ENCODE measurements around the gene BRK1. TPM values are rescaled to one million over a fixed set of nuclear protein-coding genes. Genes with fewer than 3 reads are reported as not detected.
"Not testable (repeated sequence)": the region's sequence is repeated elsewhere in the genome, so short reads cannot be mapped to it uniquely, and the experiment has no call there.

BRK1 gene
- total and polyA plus RNA-seq, 5 donors, result 93.3 to 127 (median 101) TPM

GRCh38 chr3:10142707-10143560, 27.5 kb downstream of the BRK1 start:
- ATAC-seq (no peak), DNase-seq (peak in 1 of 3 donors; percentile 60)
- H3K4me1 ChIP-seq (ENCODE audit: control insufficient read depth, insufficient read depth, low read length), result peaks cover 7% of the 10 kb centered on the region
- 77% methylated on average over 29 of the region's 29 CpGs for WGBS
- peak overlapping the region; percentile 64 for H3K4me3 ChIP-seq (ENCODE audit: low read length)
- no peaks in the 10 kb centered on the region for H3K9me3 ChIP-seq (ENCODE audit: control insufficient read depth, low read length)
- H3K27me3 ChIP-seq (ENCODE audit: control insufficient read depth, insufficient read depth), result no peaks in the 10 kb centered on the region
- intact Hi-C loops (cut with DNase I), result no loop called here
- no peak overlapping the region for H3K27ac ChIP-seq (ENCODE audit: low read length)

GRCh38 chr3:10145685-10146084, 30.2 kb downstream of the BRK1 start:
- no peaks in the 10 kb centered on the region for H3K9me3 ChIP-seq (ENCODE audit: control insufficient read depth, low read length)
- no peak overlapping the region for H3K4me3 ChIP-seq (ENCODE audit: low read length)
- ATAC-seq (no peak), DNase-seq (no peak)
- no peak overlapping the region for H3K27ac ChIP-seq (ENCODE audit: low read length)
- H3K27me3 ChIP-seq (ENCODE audit: control insufficient read depth, insufficient read depth), result no peaks in the 10 kb centered on the region
- intact Hi-C loops (cut with DNase I), result no loop called here
- H3K4me1 ChIP-seq (ENCODE audit: control insufficient read depth, insufficient read depth, low read length), result peaks cover 7% of the 10 kb centered on the region
- 87% methylated on average over 4 of the region's 4 CpGs for WGBS

- no peaks in the 10 kb centered on the region for H3K9me3 ChIP-seq (ENCODE audit: control insufficient read depth, low read length)
- 90% methylated on average over 8 of the region's 8 CpGs for WGBS
Observed at GRCh38 chr3:10149226-10149625, 33.8 kb downstream of the BRK1 start.

GRCh38 chr3:10150987-10151386, 35.5 kb downstream of the BRK1 start:
- ATAC-seq (no peak), DNase-seq (no peak)
- intact Hi-C loops (cut with DNase I), result no loop called here
- Histone ChIP-seq H3K27me3 (ENCODE audit: control insufficient read depth, insufficient read depth) (no peaks in the 10 kb centered on the region), H3K9me3 (ENCODE audit: control insufficient read depth, low read length) (no peaks in the 10 kb centered on the region), H3K4me1 (ENCODE audit: control insufficient read depth, insufficient read depth, low read length) (peaks cover 2% of the 10 kb centered on the region), H3K27ac (ENCODE audit: low read length) (no peak overlapping the region), H3K4me3 (ENCODE audit: low read length) (no peak overlapping the region)
- 80% methylated on average over 6 of the region's 6 CpGs for WGBS

More at GRCh38 chr3:10149226-10149625, 33.8 kb downstream of the BRK1 start:
- ATAC-seq (no peak), DNase-seq (no peak)
- Histone ChIP-seq H3K4me1 (ENCODE audit: control insufficient read depth, insufficient read depth, low read length) (peaks cover 2% of the 10 kb centered on the region), H3K4me3 (ENCODE audit: low read length) (no peak overlapping the region), H3K27ac (ENCODE audit: low read length) (no peak overlapping the region), H3K27me3 (ENCODE audit: control insufficient read depth, insufficient read depth) (no peaks in the 10 kb centered on the region)
- intact Hi-C loops (cut with DNase I), result no loop called here

GRCh38 chr3:10154335-10155122, 39.1 kb downstream of the BRK1 start:
- ATAC-seq, result no peak
- WGBS, result 89% methylated on average over 14 of the region's 14 CpGs
- Histone ChIP-seq H3K4me1 (ENCODE audit: control insufficient read depth, insufficient read depth, low read length) (no peaks in the 10 kb centered on the region), H3K27ac (ENCODE audit: low read length) (no peak overlapping the region), H3K27me3 (ENCODE audit: control insufficient read depth, insufficient read depth) (no peaks in the 10 kb centered on the region), H3K4me3 (ENCODE audit: low read length) (no peak overlapping the region), H3K9me3 (ENCODE audit: control insufficient read depth, low read length) (no peaks in the 10 kb centered on the region)
- intact Hi-C loops (cut with DNase I), result no loop called here
- no peak for DNase-seq

- Histone ChIP-seq H3K4me3 (ENCODE audit: low read length) (no peak overlapping the region), H3K9me3 (ENCODE audit: control insufficient read depth, low read length) (no peaks in the 10 kb centered on the region), H3K27ac (ENCODE audit: low read length) (no peak overlapping the region), H3K4me1 (ENCODE audit: control insufficient read depth, insufficient read depth, low read length) (no peaks in the 10 kb centered on the region), H3K27me3 (ENCODE audit: control insufficient read depth, insufficient read depth) (no peaks in the 10 kb centered on the region)
- 92% methylated on average over 4 of the region's 4 CpGs for WGBS
- intact Hi-C loops (cut with DNase I), result no loop called here
- DNase-seq (no peak), ATAC-seq (no peak)
Observed at GRCh38 chr3:10155123-10155472, 39.6 kb downstream of the BRK1 start.

GRCh38 chr3:10155658-10156057, 40.2 kb downstream of the BRK1 start:
- Histone ChIP-seq H3K9me3 (ENCODE audit: control insufficient read depth, low read length) (no peaks in the 10 kb centered on the region), H3K4me3 (ENCODE audit: low read length) (no peak overlapping the region), H3K27me3 (ENCODE audit: control insufficient read depth, insufficient read depth) (no peaks in the 10 kb centered on the region), H3K4me1 (ENCODE audit: control insufficient read depth, insufficient read depth, low read length) (no peaks in the 10 kb centered on the region), H3K27ac (ENCODE audit: low read length) (no peak overlapping the region)
- intact Hi-C loops (cut with DNase I), result no loop called here
- ATAC-seq (no peak), DNase-seq (no peak)
- 94% methylated on average over 4 of the region's 4 CpGs for WGBS

- WGBS, result 63% methylated on average over 4 of the region's 4 CpGs
- Histone ChIP-seq H3K27me3 (ENCODE audit: control insufficient read depth, insufficient read depth) (no peaks in the 10 kb centered on the region), H3K4me3 (ENCODE audit: low read length) (no peak overlapping the region), H3K9me3 (ENCODE audit: control insufficient read depth, low read length) (no peaks in the 10 kb centered on the region), H3K4me1 (ENCODE audit: control insufficient read depth, insufficient read depth, low read length) (no peaks in the 10 kb centered on the region), H3K27ac (ENCODE audit: low read length) (no peak overlapping the region)
- intact Hi-C loops (cut with DNase I), result no loop called here
- DNase-seq (no peak), ATAC-seq (no peak)
Observed at GRCh38 chr3:10157031-10157430, 41.6 kb downstream of the BRK1 start.

- H3K27ac ChIP-seq (ENCODE audit: low read length); H3K9me3 ChIP-seq (ENCODE audit: control insufficient read depth, low read length); ATAC-seq; H3K4me1 ChIP-seq (ENCODE audit: control insufficient read depth, insufficient read depth, low read length); H3K27me3 ChIP-seq (ENCODE audit: control insufficient read depth, insufficient read depth); H3K4me3 ChIP-seq (ENCODE audit: low read length); DNase-seq; intact Hi-C loops (cut with DNase I): not testable (repeated sequence)
- 98% methylated on average over 6 of the region's 6 CpGs for WGBS
Observed at GRCh38 chr3:10158555-10158954, 43.1 kb downstream of the BRK1 start.

GRCh38 chr3:10160346-10160745, 44.9 kb downstream of the BRK1 start:
- intact Hi-C loops (cut with DNase I), result loop anchor here in 2 of 4 donors (10.0 kb wide), 1 partner anchor 64 kb away; no protein-coding TSS in a partner anchor
- no peak for ATAC-seq
- no peaks in the 10 kb centered on the region for H3K27me3 ChIP-seq (ENCODE audit: control insufficient read depth, insufficient read depth)

GRCh38 chr3:10160925-10161324, 45.5 kb downstream of the BRK1 start:
- Histone ChIP-seq H3K4me3 (ENCODE audit: low read length) (no peak overlapping the region), H3K4me1 (ENCODE audit: control insufficient read depth, insufficient read depth, low read length) (no peaks in the 10 kb centered on the region), H3K9me3 (ENCODE audit: control insufficient read depth, low read length) (no peaks in the 10 kb centered on the region), H3K27ac (ENCODE audit: low read length) (no peak overlapping the region), H3K27me3 (ENCODE audit: control insufficient read depth, insufficient read depth) (no peaks in the 10 kb centered on the region)
- ATAC-seq (no peak), DNase-seq (no peak)
- intact Hi-C loops (cut with DNase I), result loop anchor here in 2 of 4 donors (10.0 kb wide), 1 partner anchor 64 kb away; no protein-coding TSS in a partner anchor
- 73% methylated on average over 6 of the region's 6 CpGs for WGBS

More at GRCh38 chr3:10160346-10160745, 44.9 kb downstream of the BRK1 start:
- H3K27ac ChIP-seq (ENCODE audit: low read length), result no peak overlapping the region
- DNase-seq, result no peak
- H3K9me3 ChIP-seq (ENCODE audit: control insufficient read depth, low read length), result no peaks in the 10 kb centered on the region
- 42% methylated on average over 1 of the region's 1 CpG for WGBS
- no peak overlapping the region for H3K4me3 ChIP-seq (ENCODE audit: low read length)
- H3K4me1 ChIP-seq (ENCODE audit: control insufficient read depth, insufficient read depth, low read length), result no peaks in the 10 kb centered on the region
